HG03460 (cell line): ENCODE results near the gene STK32B.

Experiments used
- ATAC-seq: cut with Tn5 transposase; IDR thresholded peaks from one replicate; pipeline ENCODE4 v1.9.1; 2021; ENCODE audit not compliant: unreplicated experiment

STK32B gene

GRCh38 chr4:5503336-5503936 lies 452.2 kb downstream of the STK32B start:
- no peak for ATAC-seq

GRCh38 chr4:5504486-5504885 lies 453.2 kb downstream of the STK32B start:
- no peak for ATAC-seq

GRCh38 chr4:5510504-5510903 lies 459.2 kb downstream of the STK32B start:
- ATAC-seq: no peak

- no peak for ATAC-seq
Observed at GRCh38 chr4:5511791-5512190, 460.5 kb downstream of the STK32B start.

GRCh38 chr4:5515646-5516045 lies 464.4 kb downstream of the STK32B start:
- no peak for ATAC-seq

- no peak for ATAC-seq
Observed at GRCh38 chr4:5517372-5517771, 466.1 kb downstream of the STK32B start.

GRCh38 chr4:5524446-5525299 lies 473.4 kb downstream of the STK32B start:
- ATAC-seq: no peak

GRCh38 chr4:5526080-5526846 lies 475.0 kb downstream of the STK32B start:
- no peak for ATAC-seq

- ATAC-seq: no peak
Observed at GRCh38 chr4:5527211-5527610, 475.9 kb downstream of the STK32B start.

GRCh38 chr4:5528031-5528436 lies 476.8 kb downstream of the STK32B start:
- no peak for ATAC-seq

GRCh38 chr4:5532100-5532499 lies 480.8 kb downstream of the STK32B start:
- no peak for ATAC-seq

- no peak for ATAC-seq
Observed at GRCh38 chr4:5539584-5539983, 488.3 kb downstream of the STK32B start.

- ATAC-seq: no peak
Observed at GRCh38 chr4:5541169-5541568, 489.9 kb downstream of the STK32B start.

- ATAC-seq: no peak
Observed at GRCh38 chr4:5543681-5544080, 492.4 kb downstream of the STK32B start.

GRCh38 chr4:5544762-5545161 lies 493.5 kb downstream of the STK32B start:
- no peak for ATAC-seq

- ATAC-seq: no peak
Observed at GRCh38 chr4:5545271-5545670, 494.0 kb downstream of the STK32B start.

GRCh38 chr4:5547651-5548249 lies 496.5 kb downstream of the STK32B start:
- no peak for ATAC-seq
